ENCODE measurements around the gene PLXNB2.

GRCh38 chr22:50327711-50328019 lies 20.2 kb upstream of the PLXNB2 start:
- TF ChIP-seq CTCF (conservative IDR thresholded peaks at IDR 0.05) (no peak), ZFX (IDR thresholded peaks at IDR 0.05) (no peak)
